H1 (cell line): ENCODE results near the gene CYTL1. TPM values are rescaled to one million over a fixed set of nuclear protein-coding genes. Genes with fewer than 3 reads are reported as not detected.

Experiments
- CTCF ChIA-PET: fragments of 300-600 bp; sonication (Branson Sonifier 250); formaldehyde crosslinking; loops from one replicate; lab custom pipeline; 2021; ENCODE audit not compliant: partially characterized antibody; lab: Charles Lee
- POLR2A ChIA-PET: fragments of 300-600 bp; sonication (Branson Sonifier 250); formaldehyde crosslinking; loops from one replicate; lab custom pipeline; 2021; ENCODE audit warnings: inconsistent platforms; ENCODE audit not compliant: partially characterized antibody; lab: Charles Lee
- DNase-seq, 2 experiments: peaks; one replicate each; pipeline versions ENCODE4 v3.0.0 to v3.0.0-alpha.2; 2010 to 2022; ENCODE audit warnings: low spot score in 2 of 2, low read depth in 1 of 2, mixed read lengths in 1 of 2
- FAIRE-seq: peaks from 2 replicates; lab custom pipeline; 2011; peaks lifted over from hg19 to GRCh38; lab: Jason Lieb, UNC
- H2AFZ ChIP-seq: 2 replicates; pipeline ENCODE4 v1.8.1; 2012; ENCODE audit warnings: low read length, inconsistent platforms
- H2AK5ac ChIP-seq: 2 replicates; pipeline ENCODE4 v1.6.1; 2013; ENCODE audit warnings: low read depth, low read length
- H2BK120ac ChIP-seq: replicated peaks from 2 replicates; pipeline ENCODE3; 2013; ENCODE audit warnings: low read depth, low read length, inconsistent platforms
- H2BK12ac ChIP-seq: 2 replicates; pipeline ENCODE4 v1.6.1; 2013; ENCODE audit warnings: low read depth, low read length
- H2BK15ac ChIP-seq: 2 replicates; pipeline ENCODE4 v1.6.1; 2013; ENCODE audit warnings: low read length
- H2BK20ac ChIP-seq: 2 replicates; pipeline ENCODE4 v1.6.1; 2013; ENCODE audit warnings: low read length
- H2BK5ac ChIP-seq: 2 replicates; pipeline ENCODE4 v1.6.1; 2013; ENCODE audit warnings: low read depth, low read length
- H3K14ac ChIP-seq: 2 replicates; pipeline ENCODE4 v1.6.1; 2013; ENCODE audit warnings: inconsistent platforms; ENCODE audit not compliant: insufficient read length
- H3K18ac ChIP-seq: 2 replicates; pipeline ENCODE4 v1.6.1; 2013; ENCODE audit warnings: low read length; ENCODE audit errors: extremely low read depth
- H3K23ac ChIP-seq: 2 replicates; pipeline ENCODE4 v1.6.1; 2013; ENCODE audit warnings: inconsistent platforms; ENCODE audit not compliant: insufficient read length
- H3K23me2 ChIP-seq: 2 replicates; pipeline ENCODE4 v1.6.1; 2013; ENCODE audit warnings: low read depth, low read length
- H3K27ac ChIP-seq: 2 replicates; pipeline ENCODE4 v1.6.1; 2011; ENCODE audit warnings: low read depth, low read length, inconsistent platforms
- H3K27me3 ChIP-seq, 4 experiments: replicated peaks in 1 of 4; 1 replicate in 1 of 4; 2 replicates in 3 of 4; pipeline versions ENCODE4 v1.6.1 to v1.8.1; 2011 to 2013; ENCODE audit warnings: low read length in 3 of 4, mild to moderate bottlenecking in 3 of 4, inconsistent platforms in 2 of 4, mixed read lengths in 2 of 4, moderate library complexity in 1 of 4; ENCODE audit not compliant: control insufficient read depth in 3 of 4, insufficient read depth in 3 of 4; ENCODE audit errors: extremely low read depth in 1 of 4
- H3K36me3 ChIP-seq, 4 experiments: 2 replicates each; pipeline versions ENCODE4 v1.6.1 to v1.8.1; 2011 to 2013; ENCODE audit warnings: mild to moderate bottlenecking in 4 of 4, low read length in 3 of 4, moderate library complexity in 2 of 4, control low read depth in 1 of 4, inconsistent platforms in 1 of 4; ENCODE audit not compliant: insufficient read depth in 4 of 4, control insufficient read depth in 2 of 4
- H3K4ac ChIP-seq: replicated peaks from 2 replicates; pipeline ENCODE3; 2013; ENCODE audit warnings: low read length, low read depth, mixed read lengths, inconsistent platforms; ENCODE audit not compliant: insufficient read length
- H3K4me1 ChIP-seq, 4 experiments: replicated peaks in 1 of 4; 1 replicate in 1 of 4; 2 replicates in 3 of 4; pipeline versions ENCODE4 v1.6.1 to v1.8.1; 2011 to 2013; ENCODE audit warnings: low read length in 3 of 4, inconsistent platforms in 2 of 4, mixed read lengths in 1 of 4; ENCODE audit not compliant: insufficient read depth in 4 of 4, control insufficient read depth in 3 of 4
- H3K4me2 ChIP-seq, 2 experiments: 2 replicates each; pipeline versions ENCODE4 v1.6.1 to v1.8.1; 2011 to 2013; ENCODE audit warnings: low read depth in 2 of 2, low read length in 2 of 2, control low read depth in 1 of 2, inconsistent platforms in 1 of 2, mild to moderate bottlenecking in 1 of 2; ENCODE audit not compliant: insufficient read depth in 1 of 2
- H3K4me3 ChIP-seq, 4 experiments: fragments of 200-600, 300-600 bp in 1 of 4; sonication (generic), shearing (Covaris generic), sonication (Bioruptor Twin) in 1 of 4; 2 replicates each; pipeline versions ENCODE4 v1.5.1 to v1.8.1; 2011 to 2016; ENCODE audit warnings: low read length in 4 of 4, low read depth in 3 of 4, control low read depth in 2 of 4, inconsistent platforms in 2 of 4, mild to moderate bottlenecking in 2 of 4, mixed read lengths in 1 of 4, moderate library complexity in 1 of 4; ENCODE audit not compliant: insufficient read depth in 2 of 4; ENCODE audit errors: extremely low read depth in 1 of 4
- H3K56ac ChIP-seq: replicated peaks from 2 replicates; pipeline ENCODE3; 2013; ENCODE audit warnings: low read depth, mild to moderate bottlenecking, mixed read lengths, low read length, inconsistent platforms; ENCODE audit not compliant: insufficient read length
- H3K79me1 ChIP-seq: 2 replicates; pipeline ENCODE4 v1.6.1; 2013; ENCODE audit warnings: low read depth, low read length, control low read depth
- H3K79me2 ChIP-seq, 2 experiments: 2 replicates each; pipeline versions ENCODE4 v1.6.1 to v1.8.1; 2012 to 2013; ENCODE audit warnings: low read length in 2 of 2, mild to moderate bottlenecking in 2 of 2, inconsistent platforms in 1 of 2; ENCODE audit not compliant: insufficient read depth in 2 of 2, control insufficient read depth in 1 of 2
- H3K9ac ChIP-seq, 4 experiments: replicated peaks in 1 of 4; 1 replicate in 1 of 4; 2 replicates in 3 of 4; pipeline versions ENCODE4 v1.6.1 to v1.8.1; 2011 to 2013; ENCODE audit warnings: low read depth in 3 of 4, low read length in 3 of 4, control low read depth in 2 of 4, mild to moderate bottlenecking in 2 of 4, moderate library complexity in 2 of 4, inconsistent platforms in 1 of 4; ENCODE audit errors: extremely low read depth in 1 of 4
- H3K9me3 ChIP-seq, 2 experiments: 2 replicates each; pipeline versions ENCODE4 v1.6.1 to v1.8.1; 2012 to 2013; ENCODE audit warnings: mild to moderate bottlenecking in 2 of 2, moderate library complexity in 2 of 2, control low read depth in 1 of 2, inconsistent platforms in 1 of 2, low read depth in 1 of 2, low read length in 1 of 2, mixed read lengths in 1 of 2; ENCODE audit not compliant: insufficient read depth in 2 of 2
- H4K20me1 ChIP-seq, 2 experiments: replicated peaks in 1 of 2; 2 replicates each; pipeline versions ENCODE3 to v1.8.1; 2011 to 2013; ENCODE audit warnings: inconsistent platforms in 2 of 2, low read length in 2 of 2, mild to moderate bottlenecking in 1 of 2; ENCODE audit not compliant: insufficient read depth in 2 of 2, control insufficient read depth in 1 of 2
- H4K5ac ChIP-seq: 2 replicates; pipeline ENCODE4 v1.6.1; 2013; ENCODE audit warnings: low read length, low read depth, mixed read lengths, inconsistent platforms; ENCODE audit not compliant: insufficient read length
- H4K8ac ChIP-seq: 2 replicates; pipeline ENCODE4 v1.8.0; 2013; ENCODE audit warnings: mild to moderate bottlenecking, moderate library complexity, low read length, inconsistent platforms; ENCODE audit not compliant: insufficient read depth; ENCODE audit errors: extremely low read depth
- H4K91ac ChIP-seq: replicated peaks from 2 replicates; pipeline ENCODE3; 2013; ENCODE audit warnings: low read length, mixed read lengths, inconsistent platforms; ENCODE audit not compliant: insufficient read length
- CBX5 ChIP-seq: fragments of 300-800, 300-1000 bp; sonication (generic); IDR thresholded peaks from 2 replicates; pipeline ENCODE4 v1.7.1; 2016; ENCODE audit warnings: antibody characterized with exemption, low read length, low read depth
- CTCF ChIP-seq, 3 experiments: IDR thresholded peaks; 1 replicate in 2 of 3; 2 replicates in 1 of 3; pipeline versions ENCODE4 v1.5.1 to v1.6.1; 2011; ENCODE audit warnings: low read length in 3 of 3, mild to moderate bottlenecking in 3 of 3, inconsistent platforms in 2 of 3, low read depth in 1 of 3, moderate library complexity in 1 of 3; ENCODE audit not compliant: insufficient read depth in 1 of 3; ENCODE audit errors: control extremely low read depth in 1 of 3
- EZH2 ChIP-seq: fragments of 200-600 bp; sonication (generic); IDR thresholded peaks from 2 replicates; pipeline ENCODE4 v1.7.1; 2012; ENCODE audit warnings: low read depth, mild to moderate bottlenecking, moderate library complexity, low read length, inconsistent platforms; ENCODE audit not compliant: severe bottlenecking
- RAD21 ChIP-seq, 2 experiments: IDR thresholded peaks in 1 of 2; conservative IDR thresholded peaks in 1 of 2; 2 replicates each; pipeline ENCODE4 v1.6.1; 2011; ENCODE audit warnings: low read depth in 2 of 2, low read length in 2 of 2, improper control_type of control experiment in 1 of 2, inconsistent platforms in 1 of 2, mild to moderate bottlenecking in 1 of 2, moderate library complexity in 1 of 2
- WGBS, 2 experiments: shearing (Covaris generic) in 1 of 2; methylation state at CpG; one replicate each; pipeline versions ENCODE4 v1.1.6 to v1.1.7; 2013 to 2015; ENCODE audit warnings: low lambda C conversion rate in 2 of 2, mixed read lengths in 2 of 2, inconsistent platforms in 1 of 2, low coverage in 1 of 2, missing lambda C conversion rate in 1 of 2; ENCODE audit not compliant: insufficient replicate concordance in 2 of 2, insufficient coverage in 1 of 2, insufficient read length in 1 of 2; ENCODE audit errors: extremely low coverage in 1 of 2, missing lambda C conversion rate in 1 of 2; 5-methylcytosine and 5-hydroxymethylcytosine counted together
- polyA plus RNA-seq, 7 experiments: library from polyadenylated mRNA; depleted of rRNA in 3 of 7; stranded (reverse) in 5 of 7; unstranded in 2 of 7; fragments of >200 nt in 5 of 7; fragments of 200-250 nt in 2 of 7; gene quantifications; 1 replicate in 5 of 7; 2 replicates in 1 of 7; 4 replicates in 1 of 7; pipeline versions ENCODE4 v1.2.1 to v1.2.3, GENCODE V29; 2011 to 2013; ENCODE audit warnings: missing spikeins in 2 of 7, mixed read lengths in 2 of 7
- total RNA-seq: library from RNA; stranded (reverse); fragmentation: NEBNext Ultra II Directional; extraction: Animal tissue kit (Norgen Biotek cat#: 25700); gene quantifications from 2 replicates; pipeline ENCODE4 v1.2.1, GENCODE V29; 2021

Gene CYTL1
- total and polyA plus RNA-seq, 2 of the 8 experiments (the other 6 are each of a cell fraction or from before 2014, with no cell fraction given) = 8.6 to 9.8 TPM

GRCh38 chr4:4995103-4995907 lies 24.0 kb downstream of the CYTL1 start:
- Histone ChIP-seq H3K79me2 (no peaks in the 10 kb centered on the region), H3K36me3 (no peaks in the 10 kb centered on the region), H3K23me2 (no peaks in the 10 kb centered on the region), H2BK12ac (no peak overlapping the region), H4K8ac (no peak overlapping the region), H3K56ac (no peak overlapping the region), H2BK20ac (0 out of 2 replicates have a peak overlapping the region, but pooled peaks have one; percentile 21), H3K79me1 (no peaks in the 10 kb centered on the region), H3K27ac (no peak overlapping the region), H4K20me1 (no peaks in the 10 kb centered on the region), H3K4me1 (peaks cover 0 to 9% (median 5%) of the 10 kb centered on the region in 4 experiments; a peak in 4 of 7 replicates), H2AFZ (peak overlapping the region; percentile 95), H3K18ac (no peak overlapping the region), H3K4me2 (no peak overlapping the region), H2BK120ac (no peak overlapping the region), H2BK5ac (no peak overlapping the region), H3K9me3 (no peaks in the 10 kb centered on the region), H3K9ac (no peak overlapping the region), H3K14ac (no peak overlapping the region), H2AK5ac (no peak overlapping the region), H4K5ac (no peak overlapping the region), H4K91ac (no peak overlapping the region), H2BK15ac (peak overlapping the region; percentile 51; the same call in 1 of the 2 replicates), H3K27me3 (no peaks in the 10 kb centered on the region), H3K23ac (no peak overlapping the region), H3K4me3 (no peak overlapping the region), H3K4ac (no peak overlapping the region)
- DNase-seq (peak; percentile 59 to 90), FAIRE-seq (peak; percentile 81)
- CTCF ChIA-PET = interaction anchor here (0.8 to 1.7 kb wide), 11 partner anchors 9 to 805 kb away, joined by 3 to 10 read pairs (median 3); no protein-coding TSS in a partner anchor
- POLR2A ChIA-PET = no interaction called here
- TF ChIP-seq CBX5 (no peak), CTCF (IDR thresholded peaks at IDR 0.05; ENCODE audit: control extremely low read depth in 1 of 3, insufficient read depth in 1 of 3, low read depth in 1 of 3, low read length in 3 of 3) (peak; percentile 92 to 95 (median 93)), EZH2 (peak; percentile 22), RAD21 (IDR thresholded peaks at IDR 0.05 in 1 of 2, conservative IDR thresholded peaks at IDR 0.05 in 1 of 2; ENCODE audit: low read depth in 2 of 2, low read length in 2 of 2) (peak; percentile 96 to 97)
- 46% methylated on average over 22 of the region's 22 CpGs; no CpG with 5 or more reads in 1 of the 2 experiments for WGBS, 2 experiments
